ENCODE data around the gene POMT2. TPM values are rescaled to one million over a fixed set of nuclear protein-coding genes. Genes with fewer than 3 reads are reported as not detected.
A peak's percentile ranks its signal among the peaks of the same experiment; 100 is the strongest.

POMT2 gene
- total RNA-seq, 1 donor from 2014 or later: 29.4 TPM

- Histone ChIP-seq H3K4me1 (peaks cover 6% of the 10 kb centered on the region), H3K9me3 (no peaks in the 10 kb centered on the region), H3K27ac (no peak overlapping the region), H3K27me3 (no peaks in the 10 kb centered on the region), H3K4me3 (no peak overlapping the region), H3K36me3 (no peaks in the 10 kb centered on the region)
- DNase-seq: no peak
- no peak for ATAC-seq
- no peak for TF ChIP-seq CTCF (IDR thresholded peaks at IDR 0.05)
- intact Hi-C loops (cut with DNase I): no loop called here
Observed at GRCh38 chr14:77314043-77314442, 6.6 kb downstream of the POMT2 start.

- H3K36me3 ChIP-seq: no peaks in the 10 kb centered on the region
- TF ChIP-seq CTCF (IDR thresholded peaks at IDR 0.05): no peak
- no peak overlapping the region for H3K27ac ChIP-seq
- intact Hi-C loops (cut with DNase I): no loop called here
- DNase-seq (no peak), ATAC-seq (no peak)
- H3K4me1 ChIP-seq: peaks cover 6% of the 10 kb centered on the region
- H3K27me3 ChIP-seq: no peaks in the 10 kb centered on the region
- H3K9me3 ChIP-seq: no peaks in the 10 kb centered on the region
- H3K4me3 ChIP-seq: no peak overlapping the region
Observed at GRCh38 chr14:77313371-77313770, 7.3 kb downstream of the POMT2 start.

GRCh38 chr14:77311217-77311616, 9.5 kb downstream of the POMT2 start:
- H3K27ac ChIP-seq: no peak overlapping the region
- no peak for ATAC-seq
- DNase-seq: no peak
- TF ChIP-seq CTCF (IDR thresholded peaks at IDR 0.05): no peak
- H3K36me3 ChIP-seq: no peaks in the 10 kb centered on the region
- no peaks in the 10 kb centered on the region for H3K27me3 ChIP-seq
- no peak overlapping the region for H3K4me3 ChIP-seq
- no peaks in the 10 kb centered on the region for H3K9me3 ChIP-seq
- H3K4me1 ChIP-seq: peaks cover 6% of the 10 kb centered on the region
- intact Hi-C loops (cut with DNase I): no loop called here

GRCh38 chr14:77310026-77310425, 10.7 kb downstream of the POMT2 start:
- Histone ChIP-seq H3K4me1 (peaks cover 6% of the 10 kb centered on the region), H3K27ac (no peak overlapping the region), H3K27me3 (no peaks in the 10 kb centered on the region), H3K36me3 (peaks cover 8% of the 10 kb centered on the region), H3K4me3 (no peak overlapping the region), H3K9me3 (no peaks in the 10 kb centered on the region)
- no peak for TF ChIP-seq CTCF (IDR thresholded peaks at IDR 0.05)
- ATAC-seq (no peak), DNase-seq (no peak)
- intact Hi-C loops (cut with DNase I): no loop called here

GRCh38 chr14:77309131-77309530, 11.6 kb downstream of the POMT2 start:
- Histone ChIP-seq H3K9me3 (no peaks in the 10 kb centered on the region), H3K27me3 (no peaks in the 10 kb centered on the region), H3K4me1 (peaks cover 6% of the 10 kb centered on the region), H3K36me3 (peaks cover 8% of the 10 kb centered on the region), H3K27ac (no peak overlapping the region), H3K4me3 (no peak overlapping the region)
- no peak for TF ChIP-seq CTCF (IDR thresholded peaks at IDR 0.05)
- DNase-seq: no peak
- intact Hi-C loops (cut with DNase I): no loop called here
- no peak for ATAC-seq

- Histone ChIP-seq H3K36me3 (peaks cover 8% of the 10 kb centered on the region), H3K4me1 (no peaks in the 10 kb centered on the region), H3K27ac (no peak overlapping the region), H3K9me3 (no peaks in the 10 kb centered on the region), H3K27me3 (no peaks in the 10 kb centered on the region), H3K4me3 (no peak overlapping the region)
- DNase-seq (no peak), ATAC-seq (peak; percentile 39)
- no peak for TF ChIP-seq CTCF (IDR thresholded peaks at IDR 0.05)
- intact Hi-C loops (cut with DNase I): no loop called here
Observed at GRCh38 chr14:77306851-77307496, 13.7 kb downstream of the POMT2 start.

Data from upper lobe of right lung (tissue), 1 donor.